HepG2 (cell line): Measurements from ENCODE around the gene TRPT1. TPM values are rescaled to one million over a fixed set of nuclear protein-coding genes. Genes with fewer than 3 reads are reported as not detected.

Experiments
- AGO2 ChIP-seq: fragments of 200-400 bp; formaldehyde crosslinking; optimal IDR thresholded peaks from 2 replicates; pipeline ENCODE3; 2017; ENCODE audit warnings: mild to moderate bottlenecking, low read depth, low read length, moderate library complexity
- ARHGAP35 ChIP-seq: sonication (generic); formaldehyde crosslinking; IDR thresholded peaks from 2 replicates; pipeline ENCODE4 v1.9.0; 2022; ENCODE audit warnings: mild to moderate bottlenecking, inconsistent platforms, moderate library complexity, missing genetic modification reagents, borderline replicate concordance
- ELF3 ChIP-seq: IDR thresholded peaks from 2 replicates; pipeline ENCODE4 v1.6.1; 2016; ENCODE audit warnings: missing genetic modification reagents, missing compliant biosample characterization
- HOXA5 ChIP-seq: sonication (generic); formaldehyde crosslinking; IDR thresholded peaks from 2 replicates; pipeline ENCODE4 v1.4.0; 2020; ENCODE audit warnings: missing genetic modification reagents
- JDP2 ChIP-seq: sonication (generic); formaldehyde crosslinking; IDR thresholded peaks from 2 replicates; pipeline ENCODE4 v1.8.1; 2022; ENCODE audit warnings: missing genetic modification reagents, borderline replicate concordance
- KDM3A ChIP-seq: IDR thresholded peaks from 2 replicates; pipeline ENCODE4 v1.6.1; 2018; ENCODE audit warnings: low read depth, missing compliant biosample characterization
- MEIS1 ChIP-seq: sonication (generic); formaldehyde crosslinking; IDR thresholded peaks from 2 replicates; pipeline ENCODE4 v1.9.0; 2021; ENCODE audit warnings: mild to moderate bottlenecking, missing genetic modification reagents, moderate library complexity, borderline replicate concordance
- TCF12 ChIP-seq, 2 experiments: fragments of 450-650 bp in 1 of 2; sonication (generic) in 1 of 2; formaldehyde crosslinking in 1 of 2; IDR thresholded peaks; 2 replicates each; pipeline versions ENCODE4 v1.6.1 to v1.8.0; 2017 to 2022; ENCODE audit warnings: antibody characterized with exemption in 1 of 2, mild to moderate bottlenecking in 1 of 2, missing genetic modification reagents in 1 of 2, moderate library complexity in 1 of 2
- ZBTB3 ChIP-seq: sonication (generic); formaldehyde crosslinking; IDR thresholded peaks from 2 replicates; pipeline ENCODE4 v1.4.0; 2020; ENCODE audit warnings: low read depth, mild to moderate bottlenecking, moderate library complexity, missing genetic modification reagents, borderline replicate concordance
- ZFY ChIP-seq: sonication (generic); formaldehyde crosslinking; IDR thresholded peaks from 2 replicates; pipeline ENCODE4 v1.4.0; 2020; ENCODE audit warnings: missing genetic modification reagents
- ZFYVE20 ChIP-seq: sonication (generic); formaldehyde crosslinking; IDR thresholded peaks from 2 replicates; pipeline ENCODE4 v1.8.0; 2023; ENCODE audit warnings: low read depth, mild to moderate bottlenecking, moderate library complexity, missing genetic modification reagents, borderline replicate concordance
- ZNF616 ChIP-seq: sonication (generic); formaldehyde crosslinking; IDR thresholded peaks from 2 replicates; pipeline ENCODE4 v1.5.0; 2020; ENCODE audit warnings: low read depth, mild to moderate bottlenecking, missing genetic modification reagents
- ZSCAN9 ChIP-seq: IDR thresholded peaks from 2 replicates; pipeline ENCODE4 v1.6.1; 2016; ENCODE audit warnings: borderline replicate concordance
- polyA plus RNA-seq, 8 experiments: library from polyadenylated mRNA; depleted of rRNA in 3 of 8; stranded (reverse) in 7 of 8; unstranded in 1 of 8; fragments of >200 nt; fragmentation: Illumina TruSeq in 4 of 8; extraction: Trizol in 4 of 8; gene quantifications; 2 replicates each; pipeline versions ENCODE4 v1.2.1 to v1.2.3, GENCODE V29; 2011 to 2016; ENCODE audit warnings: low read depth in 4 of 8, missing spikeins in 1 of 8, mixed read lengths in 1 of 8; ENCODE audit not compliant: insufficient read depth in 1 of 8
- total RNA-seq, 5 experiments: library from RNA; depleted of rRNA; stranded (reverse); fragments of >200 nt; fragmentation: Illumina TruSeq; extraction: Trizol; gene quantifications; 2 replicates each; pipeline ENCODE4 v1.2.3, GENCODE V29; 2016; ENCODE audit warnings: low read depth in 1 of 5
- TF ChIP-seq, protein P1 (sequence below): sonication (generic); formaldehyde crosslinking; IDR thresholded peaks from 2 replicates; pipeline ENCODE4 v1.5.0; 2020; ENCODE audit warnings: mild to moderate bottlenecking, missing genetic modification reagents
- TF ChIP-seq, protein P2 (sequence below): sonication (generic); formaldehyde crosslinking; IDR thresholded peaks from 2 replicates; pipeline ENCODE4 v1.4.0; 2020; ENCODE audit warnings: missing genetic modification reagents
- TF ChIP-seq, protein P3 (sequence below): sonication (generic); formaldehyde crosslinking; IDR thresholded peaks from 2 replicates; pipeline ENCODE4 v1.4.0; 2020; ENCODE audit warnings: missing genetic modification reagents, borderline replicate concordance
- TF ChIP-seq, protein P4 (sequence below): IDR thresholded peaks from 2 replicates; pipeline ENCODE4 v1.6.1; 2016; ENCODE audit warnings: low read depth, control low read depth
- TF ChIP-seq, protein P5 (sequence below): sonication (generic); formaldehyde crosslinking; IDR thresholded peaks from 2 replicates; pipeline ENCODE4 v1.9.0; 2022; ENCODE audit warnings: low read depth, missing genetic modification reagents

TRPT1 gene
- total and polyA plus RNA-seq, 2 of the 13 experiments (the other 11 are each of a cell fraction or from before 2014, with no cell fraction given): 24.8 to 40.7 TPM

DNA sequence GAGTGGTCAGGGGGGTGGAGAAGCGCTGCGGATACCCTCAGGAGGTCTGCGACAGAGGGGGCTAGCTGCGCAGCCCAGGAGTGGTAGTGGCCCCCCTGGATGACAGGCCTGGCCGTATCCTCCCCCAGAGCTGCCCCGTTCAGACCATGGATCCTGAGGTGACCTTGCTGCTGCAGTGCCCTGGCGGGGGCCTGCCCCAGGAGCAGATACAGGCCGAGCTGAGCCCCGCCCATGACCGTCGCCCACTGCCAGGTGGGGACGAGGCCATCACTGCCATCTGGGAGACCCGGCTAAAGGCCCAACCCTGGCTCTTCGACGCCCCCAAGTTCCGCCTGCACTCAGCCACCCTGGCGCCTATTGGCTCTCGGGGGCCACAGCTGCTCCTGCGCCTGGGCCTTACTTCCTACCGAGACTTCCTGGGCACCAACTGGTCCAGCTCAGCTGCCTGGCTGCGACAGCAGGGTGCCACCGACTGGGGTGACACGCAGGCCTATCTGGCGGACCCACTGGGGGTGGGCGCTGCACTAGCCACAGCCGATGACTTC is 593 bp upstream of the TRPT1 start (continued):
- TF ChIP-seq, protein P1, sequence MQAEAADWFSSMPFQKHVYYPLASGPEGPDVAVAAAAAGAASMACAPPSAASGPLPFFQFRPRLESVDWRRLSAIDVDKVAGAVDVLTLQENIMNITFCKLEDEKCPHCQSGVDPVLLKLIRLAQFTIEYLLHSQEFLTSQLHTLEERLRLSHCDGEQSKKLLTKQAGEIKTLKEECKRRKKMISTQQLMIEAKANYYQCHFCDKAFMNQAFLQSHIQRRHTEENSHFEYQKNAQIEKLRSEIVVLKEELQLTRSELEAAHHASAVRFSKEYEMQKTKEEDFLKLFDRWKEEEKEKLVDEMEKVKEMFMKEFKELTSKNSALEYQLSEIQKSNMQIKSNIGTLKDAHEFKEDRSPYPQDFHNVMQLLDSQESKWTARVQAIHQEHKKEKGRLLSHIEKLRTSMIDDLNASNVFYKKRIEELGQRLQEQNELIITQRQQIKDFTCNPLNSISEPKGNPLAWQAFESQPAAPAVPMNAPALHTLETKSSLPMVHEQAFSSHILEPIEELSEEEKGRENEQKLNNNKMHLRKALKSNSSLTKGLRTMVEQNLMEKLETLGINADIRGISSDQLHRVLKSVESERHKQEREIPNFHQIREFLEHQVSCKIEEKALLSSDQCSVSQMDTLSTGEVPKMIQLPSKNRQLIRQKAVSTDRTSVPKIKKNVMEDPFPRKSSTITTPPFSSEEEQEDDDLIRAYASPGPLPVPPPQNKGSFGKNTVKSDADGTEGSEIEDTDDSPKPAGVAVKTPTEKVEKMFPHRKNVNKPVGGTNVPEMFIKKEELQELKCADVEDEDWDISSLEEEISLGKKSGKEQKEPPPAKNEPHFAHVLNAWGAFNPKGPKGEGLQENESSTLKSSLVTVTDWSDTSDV (CRISPR knock-in tag): no peak
- TF ChIP-seq KDM3A (CRISPR knock-in tag) (0 out of 2 replicates have a peak, but pooled peaks have one; percentile 11), JDP2 (no peak), ZNF616 (CRISPR knock-in tag) (no peak), ARHGAP35 (0 out of 2 replicates have a peak, but pooled peaks have one; percentile 41), HOXA5 (0 out of 2 replicates have a peak, but pooled peaks have one; percentile 25), ELF3 (CRISPR knock-in tag) (0 out of 2 replicates have a peak, but pooled peaks have one; percentile 29), ZFY (CRISPR knock-in tag) (peak; percentile 75), AGO2 (peak; percentile 64), TCF12 (IDR thresholded peaks at IDR 0.05) (no peak), TCF12 (CRISPR knock-in tag; IDR thresholded peaks at IDR 0.05) (no peak), ZFYVE20 (CRISPR knock-in tag) (0 out of 2 replicates have a peak, but pooled peaks have one; percentile 22), ZSCAN9 (CRISPR knock-in tag) (no peak), ZBTB3 (CRISPR knock-in tag) (no peak), MEIS1 (CRISPR knock-in tag) (no peak)
- TF ChIP-seq, protein P2, sequence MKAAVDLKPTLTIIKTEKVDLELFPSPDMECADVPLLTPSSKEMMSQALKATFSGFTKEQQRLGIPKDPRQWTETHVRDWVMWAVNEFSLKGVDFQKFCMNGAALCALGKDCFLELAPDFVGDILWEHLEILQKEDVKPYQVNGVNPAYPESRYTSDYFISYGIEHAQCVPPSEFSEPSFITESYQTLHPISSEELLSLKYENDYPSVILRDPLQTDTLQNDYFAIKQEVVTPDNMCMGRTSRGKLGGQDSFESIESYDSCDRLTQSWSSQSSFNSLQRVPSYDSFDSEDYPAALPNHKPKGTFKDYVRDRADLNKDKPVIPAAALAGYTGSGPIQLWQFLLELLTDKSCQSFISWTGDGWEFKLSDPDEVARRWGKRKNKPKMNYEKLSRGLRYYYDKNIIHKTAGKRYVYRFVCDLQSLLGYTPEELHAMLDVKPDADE: no peak
- TF ChIP-seq, protein P3, sequence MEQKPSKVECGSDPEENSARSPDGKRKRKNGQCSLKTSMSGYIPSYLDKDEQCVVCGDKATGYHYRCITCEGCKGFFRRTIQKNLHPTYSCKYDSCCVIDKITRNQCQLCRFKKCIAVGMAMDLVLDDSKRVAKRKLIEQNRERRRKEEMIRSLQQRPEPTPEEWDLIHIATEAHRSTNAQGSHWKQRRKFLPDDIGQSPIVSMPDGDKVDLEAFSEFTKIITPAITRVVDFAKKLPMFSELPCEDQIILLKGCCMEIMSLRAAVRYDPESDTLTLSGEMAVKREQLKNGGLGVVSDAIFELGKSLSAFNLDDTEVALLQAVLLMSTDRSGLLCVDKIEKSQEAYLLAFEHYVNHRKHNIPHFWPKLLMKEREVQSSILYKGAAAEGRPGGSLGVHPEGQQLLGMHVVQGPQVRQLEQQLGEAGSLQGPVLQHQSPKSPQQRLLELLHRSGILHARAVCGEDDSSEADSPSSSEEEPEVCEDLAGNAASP (CRISPR knock-in tag): peak; percentile 57; the same call in 1 of the 2 replicates
- TF ChIP-seq, protein P4, sequence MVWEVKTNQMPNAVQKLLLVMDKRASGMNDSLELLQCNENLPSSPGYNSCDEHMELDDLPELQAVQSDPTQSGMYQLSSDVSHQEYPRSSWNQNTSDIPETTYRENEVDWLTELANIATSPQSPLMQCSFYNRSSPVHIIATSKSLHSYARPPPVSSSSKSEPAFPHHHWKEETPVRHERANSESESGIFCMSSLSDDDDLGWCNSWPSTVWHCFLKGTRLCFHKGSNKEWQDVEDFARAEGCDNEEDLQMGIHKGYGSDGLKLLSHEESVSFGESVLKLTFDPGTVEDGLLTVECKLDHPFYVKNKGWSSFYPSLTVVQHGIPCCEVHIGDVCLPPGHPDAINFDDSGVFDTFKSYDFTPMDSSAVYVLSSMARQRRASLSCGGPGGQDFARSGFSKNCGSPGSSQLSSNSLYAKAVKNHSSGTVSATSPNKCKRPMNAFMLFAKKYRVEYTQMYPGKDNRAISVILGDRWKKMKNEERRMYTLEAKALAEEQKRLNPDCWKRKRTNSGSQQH (CRISPR knock-in tag): no peak
- TF ChIP-seq, protein P5, sequence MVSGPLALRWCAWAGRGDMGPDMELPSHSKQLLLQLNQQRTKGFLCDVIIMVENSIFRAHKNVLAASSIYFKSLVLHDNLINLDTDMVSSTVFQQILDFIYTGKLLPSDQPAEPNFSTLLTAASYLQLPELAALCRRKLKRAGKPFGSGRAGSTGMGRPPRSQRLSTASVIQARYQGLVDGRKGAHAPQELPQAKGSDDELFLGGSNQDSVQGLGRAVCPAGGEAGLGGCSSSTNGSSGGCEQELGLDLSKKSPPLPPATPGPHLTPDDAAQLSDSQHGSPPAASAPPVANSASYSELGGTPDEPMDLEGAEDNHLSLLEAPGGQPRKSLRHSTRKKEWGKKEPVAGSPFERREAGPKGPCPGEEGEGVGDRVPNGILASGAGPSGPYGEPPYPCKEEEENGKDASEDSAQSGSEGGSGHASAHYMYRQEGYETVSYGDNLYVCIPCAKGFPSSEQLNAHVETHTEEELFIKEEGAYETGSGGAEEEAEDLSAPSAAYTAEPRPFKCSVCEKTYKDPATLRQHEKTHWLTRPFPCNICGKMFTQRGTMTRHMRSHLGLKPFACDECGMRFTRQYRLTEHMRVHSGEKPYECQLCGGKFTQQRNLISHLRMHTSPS: 0 out of 2 replicates have a peak, but pooled peaks have one; percentile 20
